Testis (tissue), 2 donors: ENCODE measurements around the gene PLEKHM1.

Experiments used
- CTCF ChIP-seq, 3 experiments: fragments of 450-650 bp in 2 of 3; fragments of 200-600 bp in 1 of 3; sonication (generic) in 1 of 3; IDR thresholded peaks; one replicate each; pipeline ENCODE4 v1.5.1; 2016 to 2019; ENCODE audit warnings: antibody characterized with exemption in 3 of 3, mild to moderate bottlenecking in 2 of 3, moderate library complexity in 1 of 3
- POLR2A ChIP-seq: fragments of 450-650 bp; IDR thresholded peaks from one replicate; pipeline ENCODE4 v1.6.1; 2017; ENCODE audit warnings: antibody characterized with exemption, mild to moderate bottlenecking, moderate library complexity

DNA sequence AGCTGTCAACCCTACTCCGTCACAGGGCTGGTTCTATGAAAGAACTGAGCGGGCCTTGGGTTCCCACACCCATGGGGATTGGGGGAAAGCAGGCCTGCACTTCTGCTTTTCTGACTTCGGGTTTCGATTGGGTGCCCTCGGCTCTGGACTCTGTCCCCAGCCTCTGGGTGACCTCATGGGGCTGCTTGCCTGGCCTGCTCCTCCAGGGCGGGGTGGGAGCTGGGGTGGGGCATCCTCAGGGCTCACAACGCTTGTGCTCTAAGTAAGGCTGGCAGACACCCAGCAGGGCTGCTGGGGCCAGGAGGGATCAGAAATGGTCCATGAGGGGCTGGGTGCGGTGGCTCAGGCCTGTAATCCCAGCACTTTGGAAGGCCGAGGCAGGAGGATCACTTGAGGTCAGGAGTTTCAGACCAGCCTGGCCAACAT is 77.0 kb downstream of the PLEKHM1 start:
- no peak for TF ChIP-seq POLR2A
- TF ChIP-seq CTCF (IDR thresholded peaks at IDR 0.05), result no peak
